Lower leg skin (tissue), 3 donors: ENCODE results near the gene PPP1R26.

Experiments
- POLR2A ChIP-seq, 2 donors: fragments of 450-650 bp; IDR thresholded peaks; one replicate each; pipeline ENCODE4 v1.6.1; 2016 to 2017; ENCODE audit warnings: antibody characterized with exemption in 2 of 2, mild to moderate bottlenecking in 1 of 2, moderate library complexity in 1 of 2
- TF ChIP-seq, protein P1 (sequence below), 3 donors: fragments of 450-650 bp; IDR thresholded peaks; one replicate each; pipeline ENCODE4 v1.5.1; 2016; ENCODE audit warnings: antibody characterized with exemption in 3 of 3, mild to moderate bottlenecking in 3 of 3, moderate library complexity in 2 of 3

GRCh38 chr9:135486267-135487065, 6.9 kb downstream of the PPP1R26 start:
- TF ChIP-seq, protein P1, sequence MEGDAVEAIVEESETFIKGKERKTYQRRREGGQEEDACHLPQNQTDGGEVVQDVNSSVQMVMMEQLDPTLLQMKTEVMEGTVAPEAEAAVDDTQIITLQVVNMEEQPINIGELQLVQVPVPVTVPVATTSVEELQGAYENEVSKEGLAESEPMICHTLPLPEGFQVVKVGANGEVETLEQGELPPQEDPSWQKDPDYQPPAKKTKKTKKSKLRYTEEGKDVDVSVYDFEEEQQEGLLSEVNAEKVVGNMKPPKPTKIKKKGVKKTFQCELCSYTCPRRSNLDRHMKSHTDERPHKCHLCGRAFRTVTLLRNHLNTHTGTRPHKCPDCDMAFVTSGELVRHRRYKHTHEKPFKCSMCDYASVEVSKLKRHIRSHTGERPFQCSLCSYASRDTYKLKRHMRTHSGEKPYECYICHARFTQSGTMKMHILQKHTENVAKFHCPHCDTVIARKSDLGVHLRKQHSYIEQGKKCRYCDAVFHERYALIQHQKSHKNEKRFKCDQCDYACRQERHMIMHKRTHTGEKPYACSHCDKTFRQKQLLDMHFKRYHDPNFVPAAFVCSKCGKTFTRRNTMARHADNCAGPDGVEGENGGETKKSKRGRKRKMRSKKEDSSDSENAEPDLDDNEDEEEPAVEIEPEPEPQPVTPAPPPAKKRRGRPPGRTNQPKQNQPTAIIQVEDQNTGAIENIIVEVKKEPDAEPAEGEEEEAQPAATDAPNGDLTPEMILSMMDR (IDR thresholded peaks at IDR 0.05) = no peak
- TF ChIP-seq POLR2A (IDR thresholded peaks at IDR 0.05) = no peak
